Kidney (tissue), 14 donors: Measurements from ENCODE around the gene RRAS2. TPM values are rescaled to one million over a fixed set of nuclear protein-coding genes. Genes with fewer than 3 reads are reported as not detected.

Experiments used
- DNase-seq, 5 donors: peaks; one replicate each; pipeline ENCODE4 v3.0.0-alpha.2; 2013 to 2020
- FAIRE-seq: peaks from 2 replicates; lab custom pipeline; 2012; peaks lifted over from hg19 to GRCh38; lab: Jason Lieb, UNC
- H3K27ac ChIP-seq, 2 donors: one replicate each; pipeline ENCODE4 v1.7.0; 2013; ENCODE audit warnings: low read depth in 2 of 2, low read length in 2 of 2, inconsistent platforms in 1 of 2
- H3K27me3 ChIP-seq: one replicate; pipeline ENCODE4 v1.7.1; 2013; ENCODE audit warnings: low read length, inconsistent platforms; ENCODE audit not compliant: control insufficient read depth, insufficient read depth
- H3K36me3 ChIP-seq, 3 donors: one replicate each; pipeline versions ENCODE4 v1.7.0 to v1.7.1; 2013; ENCODE audit warnings: low read length in 3 of 3, control low read depth in 1 of 3, inconsistent platforms in 1 of 3; ENCODE audit not compliant: insufficient read depth in 3 of 3, control insufficient read depth in 2 of 3
- H3K4me1 ChIP-seq, 3 donors: one replicate each; pipeline versions ENCODE4 v1.7.0 to v1.7.1; 2013; ENCODE audit warnings: low read length in 3 of 3, inconsistent platforms in 1 of 3, low read depth in 1 of 3; ENCODE audit not compliant: control insufficient read depth in 2 of 3, insufficient read depth in 2 of 3
- H3K4me3 ChIP-seq, 3 donors: one replicate each; pipeline versions ENCODE4 v1.7.0 to v1.8.1; 2013; ENCODE audit warnings: low read length in 3 of 3, control low read depth in 1 of 3, inconsistent platforms in 1 of 3
- H3K9ac ChIP-seq, 3 donors: one replicate each; pipeline versions ENCODE4 v1.7.0 to v1.7.1; 2013; ENCODE audit warnings: low read length in 3 of 3, control low read depth in 1 of 3, inconsistent platforms in 1 of 3
- H3K9me3 ChIP-seq, 3 donors: one replicate each; pipeline versions ENCODE4 v1.7.0 to v1.7.1; 2013; ENCODE audit warnings: low read length in 3 of 3, control low read depth in 1 of 3, inconsistent platforms in 1 of 3; ENCODE audit not compliant: control insufficient read depth in 2 of 3, insufficient read depth in 1 of 3
- CTCF ChIP-seq: IDR thresholded peaks from 3 replicates; pipeline ENCODE4 v1.5.1; 2012; ENCODE audit warnings: mild to moderate bottlenecking, moderate library complexity, borderline replicate concordance; ENCODE audit not compliant: insufficient read depth; ENCODE audit errors: extremely low read depth
- intact Hi-C: fragments of 100-400 bp; cut with DNase I; formaldehyde crosslinking; loops from one replicate; pipeline ENCODE4 v1.11.1; 2022
- polyA plus RNA-seq: library from polyadenylated mRNA; stranded (reverse); fragments of 350-450 nt; fragmentation: Illumina TruSeq; extraction: RNeasy Lipid Tissue Mini Kit (QIAGEN cat#74804); gene quantifications from one replicate; pipeline ENCODE4 v1.2.3, GENCODE V29; 2014; ENCODE audit warnings: low read depth, low replicate concordance; ENCODE audit not compliant: insufficient read depth
- total RNA-seq: library from RNA; stranded (reverse); fragmentation: NEBNext Ultra II Directional; extraction: Animal tissue kit (Norgen Biotek cat#: 25700); gene quantifications from one replicate; pipeline ENCODE4 v1.2.1, GENCODE V29; 2021
- donor health status: control.
- donor health status: control.
- donor health status: control.
- donor health status: control.
- donor health status: control.
- donor health status: DM: yes; HTN: yes; CAD: no.
- donor health status: Normal renal cell carcinoma (clear cell type).

The RRAS2 gene
- total and polyA plus RNA-seq, 2 donors from 2014 or later, result 23.3 to 33.2 TPM

GRCh38 chr11:14334192-14334591 is 24.8 kb downstream of the RRAS2 start:
- DNase-seq, result no peak
- Histone ChIP-seq H3K4me3 (no peak overlapping the region), H3K9me3 (peaks cover 0 to 10% (median 0%) of the 10 kb centered on the region in 3 donors), H3K4me1 (no peaks in the 10 kb centered on the region), H3K36me3 (no peaks in the 10 kb centered on the region), H3K27ac (no peak overlapping the region), H3K9ac (no peak overlapping the region), H3K27me3 (no peaks in the 10 kb centered on the region)
- no peak for FAIRE-seq
- intact Hi-C loops, result no loop called here
- TF ChIP-seq CTCF, result no peak

GRCh38 chr11:14331476-14332136 is 27.4 kb downstream of the RRAS2 start:
- H3K36me3 ChIP-seq, result no peaks in the 10 kb centered on the region
- intact Hi-C loops, result no loop called here
- H3K4me1 ChIP-seq, result no peaks in the 10 kb centered on the region
- H3K27me3 ChIP-seq, result no peaks in the 10 kb centered on the region
- no peak overlapping the region for H3K9ac ChIP-seq
- DNase-seq (no peak), FAIRE-seq (no peak)
- no peak overlapping the region for H3K27ac ChIP-seq
- TF ChIP-seq CTCF, result no peak
- H3K9me3 ChIP-seq, result peaks cover 0 to 3% (median 0%) of the 10 kb centered on the region in 3 donors
- H3K4me3 ChIP-seq, result no peak overlapping the region

GRCh38 chr11:14330881-14331280 is 28.1 kb downstream of the RRAS2 start:
- DNase-seq (no peak), FAIRE-seq (no peak)
- Histone ChIP-seq H3K4me3 (no peak overlapping the region), H3K4me1 (no peaks in the 10 kb centered on the region), H3K27ac (no peak overlapping the region), H3K36me3 (no peaks in the 10 kb centered on the region), H3K27me3 (no peaks in the 10 kb centered on the region), H3K9ac (no peak overlapping the region), H3K9me3 (no peaks in the 10 kb centered on the region)
- intact Hi-C loops, result no loop called here
- no peak for TF ChIP-seq CTCF

- no peaks in the 10 kb centered on the region for H3K36me3 ChIP-seq
- no peak overlapping the region for H3K9ac ChIP-seq
- H3K4me3 ChIP-seq, result no peak overlapping the region
- no peak overlapping the region for H3K27ac ChIP-seq
- no peaks in the 10 kb centered on the region for H3K27me3 ChIP-seq
- H3K4me1 ChIP-seq, result no peaks in the 10 kb centered on the region
- no peaks in the 10 kb centered on the region for H3K9me3 ChIP-seq
- TF ChIP-seq CTCF, result no peak
- intact Hi-C loops, result no loop called here
- FAIRE-seq, result no peak
- DNase-seq, result no peak
These were observed 29.3 kb downstream of the RRAS2 start for GRCh38 chr11:14329702-14330101.
